ENCODE data around the gene CHD3. TPM values are rescaled to one million over a fixed set of nuclear protein-coding genes. Genes with fewer than 3 reads are reported as not detected.
A peak's percentile ranks its signal among the peaks of the same experiment; 100 is the strongest.

The CHD3 gene
- 100 to 1,000 TPM in 3 of 4 donors, 10 to 100 TPM in 1; 80.4 to 202 (median 125) TPM for total RNA-seq

- WGBS, 2 donors = 34 to 40% methylated on average over 17 to 18 of the region's 18 CpGs
- H3K4me1 ChIP-seq = peaks cover 0 to 56% (median 42%) of the 10 kb centered on the region in 4 donors
- DNase-seq (ENCODE audit: low spot score in 2 of 2) = no peak
- H3K9me3 ChIP-seq = no peaks in the 10 kb centered on the region
- H3K27me3 ChIP-seq = no peaks in the 10 kb centered on the region
- H3K36me3 ChIP-seq = peaks cover 0 to 21% (median 0%) of the 10 kb centered on the region in 3 donors
- TF ChIP-seq POLR2A (IDR thresholded peaks at IDR 0.05) = no peak
- no peak for TF ChIP-seq EP300 (IDR thresholded peaks at IDR 0.05)
- TF ChIP-seq, protein P1, sequence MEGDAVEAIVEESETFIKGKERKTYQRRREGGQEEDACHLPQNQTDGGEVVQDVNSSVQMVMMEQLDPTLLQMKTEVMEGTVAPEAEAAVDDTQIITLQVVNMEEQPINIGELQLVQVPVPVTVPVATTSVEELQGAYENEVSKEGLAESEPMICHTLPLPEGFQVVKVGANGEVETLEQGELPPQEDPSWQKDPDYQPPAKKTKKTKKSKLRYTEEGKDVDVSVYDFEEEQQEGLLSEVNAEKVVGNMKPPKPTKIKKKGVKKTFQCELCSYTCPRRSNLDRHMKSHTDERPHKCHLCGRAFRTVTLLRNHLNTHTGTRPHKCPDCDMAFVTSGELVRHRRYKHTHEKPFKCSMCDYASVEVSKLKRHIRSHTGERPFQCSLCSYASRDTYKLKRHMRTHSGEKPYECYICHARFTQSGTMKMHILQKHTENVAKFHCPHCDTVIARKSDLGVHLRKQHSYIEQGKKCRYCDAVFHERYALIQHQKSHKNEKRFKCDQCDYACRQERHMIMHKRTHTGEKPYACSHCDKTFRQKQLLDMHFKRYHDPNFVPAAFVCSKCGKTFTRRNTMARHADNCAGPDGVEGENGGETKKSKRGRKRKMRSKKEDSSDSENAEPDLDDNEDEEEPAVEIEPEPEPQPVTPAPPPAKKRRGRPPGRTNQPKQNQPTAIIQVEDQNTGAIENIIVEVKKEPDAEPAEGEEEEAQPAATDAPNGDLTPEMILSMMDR (IDR thresholded peaks at IDR 0.05) = no peak
- H3K4me3 ChIP-seq = peak within 1 kb of the TSS; percentile 20 to 89 (median 80)
- H3K27ac ChIP-seq = peak within 1 kb of the TSS; percentile 79 to 97 (median 94)
Measured at GRCh38 chr17:7888184-7888920, at the start of gene CHD3. CHD3 (plus strand) TSS chr17:7888789; CDS start chr17:7889001, 212 bp downstream.

DNA sequence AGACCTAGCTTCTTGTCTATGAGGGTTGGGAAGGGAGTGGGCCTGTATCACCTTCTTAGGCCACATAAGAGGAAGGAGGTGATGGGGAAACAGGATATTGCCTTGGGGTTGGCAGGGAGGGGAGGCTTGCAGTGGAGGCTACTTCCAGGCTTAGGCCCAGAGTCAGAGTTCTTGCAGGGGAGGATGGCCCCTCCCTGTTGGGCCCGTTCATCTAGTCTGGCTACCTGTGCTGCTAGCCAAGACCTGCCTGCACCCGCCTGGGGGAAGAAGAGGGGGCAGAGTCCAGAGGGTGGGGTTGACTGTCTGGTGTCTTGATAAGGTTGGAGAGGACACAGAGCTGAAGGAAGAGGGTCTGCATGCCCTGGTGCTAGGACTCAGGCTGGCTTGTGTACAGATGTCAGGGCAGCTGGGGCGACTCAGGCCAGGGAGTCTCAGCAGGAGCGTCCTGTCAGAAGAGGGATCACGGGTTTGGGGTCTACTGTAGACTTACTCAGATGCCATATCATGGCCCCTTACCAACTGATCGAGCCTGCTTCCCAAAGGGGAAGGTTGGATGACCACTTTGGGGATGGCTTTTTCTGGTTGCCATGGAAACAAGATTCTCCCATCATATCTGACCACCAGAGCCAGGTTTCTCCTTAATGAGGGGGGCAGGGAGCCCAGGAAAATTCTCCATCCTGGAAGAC lies 49.3 kb upstream of the CHD3 start:
- peaks cover 0 to 64% (median 39%) of the 10 kb centered on the region in 4 donors for H3K4me1 ChIP-seq
- DNase-seq (ENCODE audit: low spot score in 2 of 2) = no peak
- no peak overlapping the region for H3K4me3 ChIP-seq
- 57 to 62% methylated on average over 6 of the region's 6 CpGs for WGBS, 2 donors
- H3K36me3 ChIP-seq = no peaks in the 10 kb centered on the region
- H3K27ac ChIP-seq = peak overlapping the region; percentile 29 to 99 (median 75)
- TF ChIP-seq, protein P1 (IDR thresholded peaks at IDR 0.05) = no peak
- TF ChIP-seq POLR2A (IDR thresholded peaks at IDR 0.05) = no peak
- no peak for TF ChIP-seq EP300 (IDR thresholded peaks at IDR 0.05)
- no peaks in the 10 kb centered on the region for H3K27me3 ChIP-seq
- H3K9me3 ChIP-seq = no peaks in the 10 kb centered on the region

DNA sequence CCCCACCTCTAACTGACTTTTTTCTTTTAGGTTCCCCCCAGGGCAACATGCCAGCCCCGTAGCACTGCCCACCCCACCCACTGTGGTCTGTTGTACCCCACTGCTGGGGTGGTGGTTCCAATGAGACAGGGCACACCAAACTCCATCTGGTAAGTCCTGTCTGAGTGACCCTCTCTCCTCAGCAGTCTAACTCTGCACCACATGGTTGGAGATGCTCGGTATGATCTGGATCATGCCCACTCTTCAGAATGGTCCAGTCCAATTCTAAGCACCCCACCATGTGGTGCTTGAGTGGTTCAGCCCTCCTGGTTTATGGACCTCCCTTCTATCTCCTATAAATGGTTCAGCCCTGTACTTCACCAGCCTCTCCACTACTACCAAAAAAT lies 48.7 kb upstream of the CHD3 start:
- TF ChIP-seq POLR2A (IDR thresholded peaks at IDR 0.05) = no peak
- no peak for TF ChIP-seq EP300 (IDR thresholded peaks at IDR 0.05)
- TF ChIP-seq, protein P1 (IDR thresholded peaks at IDR 0.05) = no peak
- no peaks in the 10 kb centered on the region for H3K27me3 ChIP-seq
- 42 to 44% methylated on average over 2 of the region's 2 CpGs for WGBS, 2 donors
- no peaks in the 10 kb centered on the region for H3K9me3 ChIP-seq
- DNase-seq (ENCODE audit: low spot score in 2 of 2) = no peak
- no peak overlapping the region for H3K4me3 ChIP-seq
- H3K4me1 ChIP-seq = peaks cover 0 to 65% (median 39%) of the 10 kb centered on the region in 4 donors
- H3K36me3 ChIP-seq = no peaks in the 10 kb centered on the region
- H3K27ac ChIP-seq = peak overlapping the region in 3 of 4 donors; percentile 29 to 99 (median 97)

DNA sequence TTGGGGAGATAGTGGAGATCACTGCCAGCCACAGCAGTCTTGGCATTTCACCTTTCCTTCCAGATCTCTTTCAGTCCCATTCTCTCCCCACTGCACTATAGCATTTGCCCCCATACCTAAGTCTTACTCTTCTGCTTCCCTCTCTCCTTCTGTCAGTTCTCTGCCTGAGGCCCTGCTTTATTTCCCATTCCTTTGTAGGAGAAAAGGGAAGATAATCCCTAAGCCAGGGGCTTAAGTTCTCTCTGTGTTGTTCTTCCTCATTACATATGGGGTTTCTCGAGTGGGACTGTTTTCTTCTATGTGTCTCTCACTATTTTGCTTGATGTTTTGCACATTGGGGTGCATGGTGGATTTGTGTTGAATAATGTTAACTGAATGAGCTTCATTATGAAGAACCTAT lies 48.1 kb upstream of the CHD3 start:
- Histone ChIP-seq H3K4me1 (peaks cover 0 to 71% (median 45%) of the 10 kb centered on the region in 4 donors), H3K4me3 (no peak overlapping the region), H3K27me3 (no peaks in the 10 kb centered on the region), H3K36me3 (peaks cover 0 to under 1% (median 0%) of the 10 kb centered on the region in 3 donors), H3K27ac (peak overlapping the region in 3 of 4 donors; percentile 93 to 99 (median 97)), H3K9me3 (no peaks in the 10 kb centered on the region)
- DNase-seq (ENCODE audit: low spot score in 2 of 2) = no peak
- WGBS, 2 donors = 34 to 44% methylated on average over 1 of the region's 1 CpG
- TF ChIP-seq POLR2A (IDR thresholded peaks at IDR 0.05) (no peak), EP300 (IDR thresholded peaks at IDR 0.05) (no peak)
- TF ChIP-seq, protein P1 (IDR thresholded peaks at IDR 0.05) = no peak

DNA sequence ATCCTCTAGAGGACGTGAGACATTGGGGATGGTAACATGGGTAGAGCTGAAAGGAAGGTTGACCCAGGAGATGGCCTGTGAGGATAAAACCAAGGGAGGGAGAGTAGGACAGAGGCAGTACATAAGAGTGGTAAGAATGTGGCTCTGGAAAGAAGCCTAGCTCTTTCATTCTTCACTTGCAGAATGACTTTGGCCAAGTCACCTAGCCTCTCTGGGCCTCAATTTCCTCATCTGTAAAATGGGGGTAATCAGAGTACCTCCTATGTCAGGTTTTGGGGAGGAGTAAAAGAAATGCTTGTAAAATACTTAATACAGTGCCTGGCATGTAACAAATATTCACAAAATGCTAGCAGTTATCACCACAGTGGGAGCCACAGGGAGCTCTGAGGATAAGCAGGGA lies 47.7 kb upstream of the CHD3 start:
- H3K4me3 ChIP-seq = peak overlapping the region in 2 of 4 donors; percentile 63 to 77
- H3K4me1 ChIP-seq = peaks cover 0 to 75% (median 46%) of the 10 kb centered on the region in 4 donors
- no peak for DNase-seq (ENCODE audit: low spot score in 2 of 2)
- peak overlapping the region; percentile 93 to 99 (median 96) for H3K27ac ChIP-seq
- TF ChIP-seq, protein P1 (IDR thresholded peaks at IDR 0.05) = no peak
- TF ChIP-seq EP300 (IDR thresholded peaks at IDR 0.05) (no peak), POLR2A (IDR thresholded peaks at IDR 0.05) (no peak)
- no peaks in the 10 kb centered on the region for H3K9me3 ChIP-seq
- 27 to 42% methylated on average over 1 of the region's 1 CpG for WGBS, 2 donors
- peaks cover 0 to 4% (median 0%) of the 10 kb centered on the region in 3 donors for H3K36me3 ChIP-seq
- H3K27me3 ChIP-seq = no peaks in the 10 kb centered on the region

Data from tibial nerve (tissue), 4 donors.